ENCODE measurements around the gene LRRC32.
"Not testable (repeated sequence)": the region's sequence is repeated elsewhere in the genome, so short reads cannot be mapped to it uniquely, and the experiment has no call there.

The LRRC32 gene

DNA sequence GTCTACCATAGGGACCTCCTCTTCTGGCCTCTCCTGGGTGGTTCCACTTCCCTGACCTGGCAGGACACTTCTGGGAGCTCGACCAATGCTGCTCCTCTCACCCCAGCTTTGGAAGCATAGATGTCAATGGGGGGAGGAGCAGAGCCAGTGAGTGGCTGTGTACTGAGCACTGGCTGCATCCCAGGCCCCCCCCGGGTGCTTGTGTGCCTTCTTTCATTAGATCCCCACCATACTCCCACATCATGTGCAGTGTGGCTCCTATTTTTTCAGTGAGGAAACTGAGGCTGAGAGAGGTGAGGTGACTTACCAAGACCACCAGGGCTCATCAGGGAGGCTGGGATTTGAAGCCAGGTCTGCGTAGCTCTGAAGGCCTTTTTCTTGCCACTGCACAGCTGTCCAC lies 44.3 kb downstream of the LRRC32 start:
- no peak for DNase-seq

DNA sequence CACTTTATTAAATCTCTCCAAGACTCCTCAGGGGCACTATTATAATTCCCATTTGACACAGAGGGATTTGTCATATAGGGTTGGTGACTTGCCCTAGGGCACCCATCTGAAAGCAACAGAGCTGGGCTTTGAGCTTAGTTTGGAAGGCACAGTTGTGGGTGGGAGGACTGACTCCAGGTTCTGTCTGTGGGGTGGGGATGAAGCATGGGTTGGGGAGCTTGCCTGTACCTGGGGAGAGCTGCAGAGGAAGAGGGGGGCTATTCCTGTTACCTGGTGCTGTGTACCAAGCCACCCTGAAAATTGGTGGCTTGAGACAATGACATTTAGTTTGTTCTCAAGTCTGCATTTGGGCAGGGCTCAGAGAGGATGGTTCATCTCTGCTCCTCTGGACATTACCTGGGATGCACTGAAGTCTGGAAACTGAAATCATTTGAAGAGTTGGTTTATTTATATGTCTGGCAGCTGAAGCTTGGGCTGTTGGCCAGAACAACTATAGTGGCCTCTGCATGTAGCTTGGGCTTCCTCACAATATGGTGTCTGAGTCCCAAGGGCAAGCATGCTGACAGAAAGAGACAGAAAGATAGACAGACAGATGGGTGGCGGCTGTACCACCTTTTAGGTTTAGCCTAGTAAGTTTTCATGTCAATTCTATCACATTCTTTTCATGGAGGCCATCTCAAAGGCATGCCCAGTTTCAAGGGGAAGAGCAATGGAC lies 44.9 kb downstream of the LRRC32 start:
- no peak for DNase-seq

DNA sequence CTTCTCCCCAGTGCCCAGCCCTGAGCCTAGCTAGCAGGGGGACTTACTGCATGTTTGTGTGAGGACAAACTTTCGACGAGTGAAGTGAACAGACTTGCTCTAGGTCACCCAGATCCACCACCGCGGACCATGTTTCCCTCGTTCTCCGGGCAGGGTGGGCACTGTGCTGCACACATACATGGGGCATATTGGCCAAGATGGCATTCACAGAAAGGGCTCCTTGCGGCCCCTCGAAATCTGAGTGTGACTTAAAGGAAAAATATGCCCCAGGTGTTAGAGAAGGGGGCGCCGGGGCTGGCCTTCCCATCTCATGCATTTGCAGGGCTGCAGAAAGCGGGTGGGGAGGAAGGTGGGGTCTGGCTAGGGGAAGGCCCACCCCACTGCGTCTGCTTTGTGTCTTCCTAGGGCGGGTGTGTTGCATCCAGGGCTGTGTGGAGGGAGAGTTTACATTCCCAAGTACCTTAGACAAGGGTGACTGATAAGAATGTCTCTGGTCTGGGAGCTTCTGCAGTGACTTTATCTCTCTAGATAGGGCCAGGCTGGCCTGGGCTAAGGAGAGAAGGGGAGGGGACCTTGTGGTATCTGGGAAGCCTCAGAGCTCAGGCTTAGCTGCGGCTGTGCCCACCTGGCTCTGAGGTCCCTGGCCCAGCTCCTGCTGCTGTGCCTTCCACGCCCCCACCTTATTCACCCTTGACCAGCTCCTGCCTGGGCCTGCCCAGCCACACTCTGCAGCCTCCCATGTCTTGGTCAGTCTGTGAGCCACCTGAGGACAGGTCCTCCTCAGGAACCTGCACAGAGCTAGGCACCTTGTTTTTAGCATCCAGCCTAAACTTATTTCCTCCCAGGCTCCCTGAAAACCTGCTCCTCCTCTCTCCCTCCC lies 45.8 kb downstream of the LRRC32 start:
- DNase-seq = no peak

DNA sequence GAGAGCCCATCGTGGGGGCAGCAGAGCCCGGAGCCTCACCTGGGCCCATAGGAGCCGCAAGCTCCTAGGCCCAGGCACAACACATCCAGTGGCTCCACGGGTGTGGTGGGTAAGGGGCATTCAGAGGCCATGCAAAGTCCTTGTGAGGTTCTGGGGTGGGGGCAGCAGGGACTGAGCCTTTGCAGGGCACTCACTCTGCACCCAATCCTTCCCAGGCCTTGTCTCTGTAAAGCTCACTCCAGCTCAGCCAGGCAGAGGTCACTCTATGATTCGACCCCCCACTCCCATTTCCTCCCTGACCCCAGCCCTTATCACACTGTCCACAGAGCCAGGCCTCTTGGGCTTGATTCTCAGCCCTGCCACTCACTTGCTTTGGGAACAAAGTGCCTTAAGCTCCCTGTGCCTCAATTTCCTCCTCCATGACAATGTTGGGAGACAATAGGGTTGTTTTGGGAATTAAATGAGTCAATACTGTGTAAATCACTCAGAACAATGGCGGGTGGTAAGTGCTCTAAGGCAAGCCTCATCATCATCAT lies 46.6 kb downstream of the LRRC32 start:
- no peak for DNase-seq

DNA sequence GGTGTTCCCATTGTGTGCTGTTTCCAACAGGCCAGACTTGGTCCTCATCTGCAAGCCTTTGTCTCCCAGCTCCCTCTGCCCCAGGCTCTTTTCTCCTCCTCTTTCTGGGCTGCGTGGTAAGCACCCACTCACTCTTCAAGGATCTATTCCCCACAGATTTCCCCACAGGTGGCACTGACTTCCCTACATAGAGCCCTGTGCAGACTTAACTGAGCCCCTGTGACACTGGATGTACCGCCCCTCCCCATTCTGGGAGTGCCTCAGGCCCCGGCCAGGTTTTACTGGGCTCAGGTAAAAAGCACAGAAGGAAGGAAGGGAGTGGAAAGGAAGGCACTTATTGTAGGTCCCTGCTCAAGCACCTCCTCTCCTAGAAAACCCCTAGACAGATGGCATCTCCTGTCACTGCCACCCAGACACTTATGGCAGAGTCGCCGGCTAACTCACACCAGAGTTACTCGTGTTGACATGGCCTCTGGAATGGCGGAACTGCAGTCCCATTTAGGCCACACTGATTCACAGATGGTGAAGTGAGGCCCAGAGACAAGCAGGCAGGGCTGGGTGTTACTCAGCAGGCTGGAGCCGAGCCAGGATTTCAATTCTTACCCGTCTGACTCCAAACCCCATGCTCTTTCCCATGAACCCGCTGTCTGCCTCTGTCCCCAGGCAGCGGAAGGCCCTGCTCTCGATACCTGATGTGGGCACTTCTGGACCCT lies 47.2 kb downstream of the LRRC32 start:
- DNase-seq = no peak

DNA sequence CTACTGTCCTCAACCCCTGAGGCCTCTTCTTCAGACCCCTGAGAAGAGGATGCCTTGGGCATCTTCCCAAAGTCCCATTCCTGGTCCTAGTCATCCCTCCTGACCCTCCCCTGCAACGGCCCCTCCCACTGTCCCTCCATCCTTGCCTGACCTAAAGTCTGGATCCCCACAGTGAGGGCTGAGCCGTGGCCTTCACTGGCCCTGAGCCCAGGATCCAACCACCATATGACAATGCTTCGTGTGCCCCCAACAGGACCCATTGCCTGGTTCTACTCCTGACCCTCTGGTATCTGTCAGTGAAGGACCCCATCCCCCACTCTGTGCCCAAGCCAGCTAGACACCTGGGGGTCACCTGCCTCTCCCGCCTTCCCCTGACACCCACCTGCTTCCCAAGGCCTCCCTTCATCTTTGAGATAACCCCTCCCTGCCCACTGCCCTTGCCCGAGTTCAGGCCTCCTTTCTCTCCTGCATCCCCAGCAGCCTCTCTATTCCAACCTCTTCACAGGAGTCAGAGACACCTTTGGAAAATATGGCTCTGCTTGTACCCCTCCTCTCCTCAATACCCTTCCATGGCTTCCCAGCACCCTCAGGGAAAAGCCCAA lies 48.0 kb downstream of the LRRC32 start:
- no peak for DNase-seq

DNA sequence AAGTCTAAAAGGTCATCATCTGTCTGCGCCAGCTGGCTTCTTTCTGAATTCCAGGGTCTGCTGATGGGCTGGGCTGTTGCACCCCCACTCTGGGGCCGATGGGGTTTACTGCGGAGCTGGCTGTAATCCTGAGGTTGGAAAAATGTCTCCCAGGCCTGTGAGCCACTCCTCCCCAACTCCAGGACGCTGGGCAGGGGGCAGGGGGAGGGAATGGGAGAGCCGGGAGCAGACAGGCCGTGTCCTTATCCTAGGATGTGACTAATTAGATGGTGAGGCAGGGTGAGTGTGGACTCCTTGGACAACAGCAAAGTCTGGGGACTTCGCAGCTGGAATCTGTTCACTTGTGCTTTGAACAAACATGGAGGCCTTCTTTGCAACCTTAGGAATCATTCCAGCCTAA lies 48.7 kb downstream of the LRRC32 start:
- DNase-seq = no peak

DNA sequence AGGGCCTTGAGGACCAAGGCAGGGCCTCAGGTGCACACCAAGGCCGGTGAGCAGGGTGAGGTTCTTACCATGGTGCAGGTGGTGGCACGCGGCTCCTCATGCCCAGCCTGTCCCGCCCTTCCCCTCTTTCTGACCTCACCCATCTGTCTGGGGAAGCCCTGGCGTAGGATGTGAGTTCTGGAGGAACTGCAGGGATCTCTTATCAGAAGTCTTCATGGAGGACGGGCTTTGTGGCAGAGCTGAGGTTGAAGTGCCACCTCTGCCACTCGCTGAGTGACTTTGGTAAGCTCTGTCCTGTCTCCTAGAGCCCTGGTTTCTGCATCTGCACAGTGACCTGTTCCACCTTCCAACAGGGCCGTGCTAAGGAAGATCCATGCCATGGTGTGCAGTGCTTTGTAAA lies 49.1 kb downstream of the LRRC32 start:
- DNase-seq = no peak

DNA sequence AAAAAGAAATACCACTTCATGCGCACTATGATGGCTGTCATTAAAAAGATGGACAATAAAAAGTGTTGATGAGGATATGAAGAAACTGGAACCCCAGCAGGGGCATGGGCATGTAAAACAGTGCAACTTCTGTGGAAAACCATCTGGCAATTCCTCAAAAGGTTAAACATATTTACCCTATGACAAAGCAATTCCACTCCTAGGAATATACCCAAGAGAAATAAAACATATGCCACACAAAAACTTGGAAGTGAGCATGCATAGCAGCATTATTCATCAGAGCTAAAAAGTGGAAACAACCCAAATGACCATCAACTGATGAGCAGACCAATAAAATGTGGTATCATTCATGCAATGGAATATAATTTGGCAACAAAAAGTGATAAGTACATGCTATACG lies 50.1 kb downstream of the LRRC32 start:
- DNase-seq = no peak

DNA sequence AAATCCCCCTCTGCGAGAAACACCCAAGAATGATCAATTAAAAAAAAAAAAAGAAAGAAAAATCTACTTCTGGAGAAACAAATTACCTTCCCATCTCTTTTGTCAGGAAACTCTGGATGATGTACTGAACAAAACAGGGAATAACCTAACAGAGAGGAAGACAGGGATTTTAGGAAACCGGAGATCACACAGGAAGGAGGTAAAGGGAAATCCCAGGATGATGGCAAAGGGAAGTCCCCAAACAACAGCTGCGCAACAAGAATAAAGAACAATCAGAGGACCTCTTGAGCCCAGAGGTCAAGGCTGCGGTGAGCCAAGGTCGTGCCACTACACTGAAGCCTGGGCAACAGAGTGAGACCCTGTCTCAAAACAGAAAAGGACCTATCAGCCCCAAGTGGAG lies 50.7 kb downstream of the LRRC32 start:
- not testable (repeated sequence) for DNase-seq

DNA sequence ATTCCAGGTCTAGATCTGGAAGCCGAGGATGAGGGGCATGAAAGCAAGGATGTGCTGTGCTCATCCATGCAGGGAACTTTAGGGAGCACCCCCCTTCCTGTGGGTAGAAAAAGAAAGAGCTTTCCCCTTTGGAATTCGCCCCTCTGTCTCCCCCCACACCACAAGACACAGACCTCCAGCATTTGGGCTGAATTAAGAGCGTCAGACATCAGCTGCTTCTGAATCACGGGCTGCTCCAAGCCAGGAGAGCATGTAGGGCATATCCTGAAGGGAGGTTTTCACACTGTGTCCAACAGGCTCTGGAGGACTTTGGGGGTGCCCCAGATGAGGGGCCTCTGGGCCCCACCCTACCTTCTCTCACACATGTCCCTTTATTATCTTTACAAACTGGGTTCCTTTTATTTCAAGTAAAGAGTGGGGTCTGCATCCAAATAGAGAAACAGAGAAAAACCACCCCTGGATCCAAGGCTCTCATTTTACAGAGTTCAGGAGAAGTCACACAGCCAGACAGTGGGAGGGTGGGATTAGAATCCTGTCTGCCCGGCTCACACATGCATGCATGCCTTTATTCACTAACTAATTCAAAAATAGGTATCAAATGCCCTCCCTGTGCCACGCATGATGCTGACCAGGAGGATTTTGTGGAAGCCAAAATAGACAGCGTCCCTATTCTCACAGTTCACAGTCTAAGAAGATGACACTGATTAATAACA lies 52.8 kb downstream of the LRRC32 start:
- no peak for DNase-seq

DNA sequence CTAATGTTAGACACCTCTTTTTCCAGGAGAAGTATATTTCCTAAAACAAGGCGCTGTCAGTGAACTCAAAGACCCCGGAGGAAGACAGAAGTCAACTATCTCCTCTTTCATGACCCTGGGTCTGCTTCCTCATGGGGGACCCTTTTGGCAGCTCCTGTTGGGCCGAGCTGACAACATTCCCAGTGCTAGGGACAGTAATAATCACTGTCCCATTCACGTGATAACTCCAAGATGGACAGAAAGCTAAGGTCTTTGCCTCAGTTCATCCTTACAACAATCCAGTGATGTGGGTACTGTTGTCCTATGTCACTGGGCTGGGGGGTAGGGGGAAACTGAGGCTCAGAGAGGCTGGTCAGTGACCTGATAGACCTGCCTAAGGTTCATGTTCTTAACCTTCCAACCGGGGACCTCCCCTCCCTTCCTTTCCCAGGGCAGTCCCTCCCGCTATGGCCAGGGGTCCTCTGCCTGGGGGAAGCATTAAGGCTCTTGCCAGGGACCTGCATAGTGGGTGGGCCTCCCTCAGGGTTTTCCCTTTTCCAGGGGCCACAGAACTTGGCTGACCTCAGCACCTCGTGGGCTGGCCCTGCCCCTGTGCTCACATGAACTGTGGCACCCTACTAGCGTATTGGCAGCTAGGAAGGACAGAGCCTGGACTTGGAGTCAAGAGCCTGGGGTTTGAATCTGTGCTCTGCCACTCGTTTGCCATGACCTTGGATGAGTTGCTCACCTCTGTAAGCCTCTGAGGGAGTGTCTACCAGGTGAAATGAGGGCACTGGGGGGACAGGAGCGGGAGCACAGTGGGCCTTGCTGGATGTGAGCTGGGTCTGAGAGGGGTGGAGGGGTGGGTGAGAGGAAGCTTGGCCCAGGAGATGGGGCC lies 53.6 kb downstream of the LRRC32 start:
- DNase-seq = no peak

DNA sequence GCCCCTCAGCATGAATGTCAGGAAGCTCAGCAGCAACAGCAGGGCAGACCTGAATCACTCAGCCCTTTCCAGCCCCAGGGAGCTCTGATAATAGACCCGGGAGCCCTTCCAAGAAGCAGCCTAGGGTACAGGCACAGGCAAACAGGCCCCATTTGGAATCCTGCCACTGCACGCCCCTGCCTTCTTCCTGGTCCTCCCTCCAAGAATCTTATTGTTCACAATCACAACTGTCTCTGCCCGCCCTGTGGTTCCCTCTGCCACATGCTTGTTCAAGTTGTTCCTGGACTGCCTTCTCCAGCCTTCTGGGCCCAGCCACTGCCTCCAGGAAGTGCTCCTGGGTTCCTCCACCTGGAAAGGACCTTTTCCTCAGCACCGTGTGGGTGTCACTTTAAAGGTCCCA lies 54.6 kb downstream of the LRRC32 start:
- DNase-seq = peak; percentile 67

DNA sequence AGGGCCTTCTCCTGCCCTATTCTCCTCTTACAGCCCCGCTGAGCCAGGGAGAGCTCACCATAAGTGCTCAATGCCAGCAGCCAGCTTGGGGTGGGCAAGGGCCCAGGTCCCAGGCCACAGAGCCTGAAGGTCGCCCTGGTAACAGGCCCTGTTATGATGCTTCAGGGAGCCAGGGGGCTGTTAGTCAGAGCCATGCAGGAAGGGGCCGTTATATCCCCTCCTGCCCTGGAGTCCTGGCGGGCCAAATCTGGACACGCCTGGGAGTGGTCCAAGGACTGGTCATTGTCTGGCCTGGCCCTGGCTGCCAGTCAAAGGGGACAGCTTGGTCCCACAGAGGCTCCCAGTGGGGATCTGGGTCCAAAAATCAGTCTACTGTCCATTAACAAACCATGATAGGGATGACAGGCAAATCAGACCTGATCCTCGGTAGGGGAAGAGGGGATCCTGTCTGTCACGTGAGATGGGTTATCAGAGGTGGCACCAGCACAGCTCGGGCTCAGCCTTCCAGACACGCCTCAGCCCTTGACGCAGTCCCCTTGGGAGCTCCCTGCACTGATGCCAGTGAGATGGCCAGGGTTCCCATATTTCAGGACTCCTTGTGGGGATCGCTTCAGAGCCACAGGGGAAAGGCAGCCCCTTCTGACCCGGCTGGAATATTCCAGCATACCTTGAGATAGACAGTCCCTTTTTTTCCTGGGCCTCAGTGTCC lies 55.9 kb downstream of the LRRC32 start:
- DNase-seq = no peak

DNA sequence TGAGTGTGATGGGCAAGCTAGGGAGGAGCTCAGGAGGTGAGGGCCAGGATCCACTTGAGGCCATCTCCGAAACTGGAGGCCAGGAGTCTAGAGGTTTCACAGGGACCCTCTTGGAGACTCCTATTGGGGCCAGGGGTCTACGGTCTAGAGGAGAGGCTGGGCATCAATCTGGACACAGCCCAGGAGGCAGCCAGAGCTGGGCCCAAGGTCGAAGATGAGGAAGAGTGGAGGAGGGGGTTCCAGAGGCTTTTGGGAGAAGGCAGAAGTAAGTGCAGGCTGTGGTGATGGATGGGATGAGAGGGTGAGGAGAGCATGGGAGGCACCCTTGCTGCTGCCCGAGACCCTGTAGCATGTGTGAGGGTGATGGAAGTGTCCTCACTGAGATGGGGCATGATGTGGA lies 56.6 kb downstream of the LRRC32 start:
- no peak for DNase-seq

DNA sequence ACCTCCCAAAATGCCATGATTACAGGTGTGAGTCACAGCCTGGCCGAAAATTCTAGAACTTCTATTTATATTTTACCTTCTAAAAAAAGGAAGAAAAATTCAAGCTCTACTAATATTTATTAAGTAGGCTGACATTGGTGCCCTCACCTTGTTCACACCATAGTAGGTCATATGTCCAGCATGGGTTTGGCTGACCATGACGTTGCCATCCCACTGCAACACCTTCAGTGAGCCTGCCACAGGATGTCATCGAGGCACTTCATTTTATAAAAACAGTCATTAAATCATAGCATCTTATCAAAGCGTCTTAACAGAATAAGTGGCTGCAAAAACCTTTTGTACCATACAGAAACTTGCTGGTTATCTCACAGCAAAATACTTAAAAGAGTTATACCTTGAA lies 58.3 kb downstream of the LRRC32 start:
- DNase-seq = no peak

DNA sequence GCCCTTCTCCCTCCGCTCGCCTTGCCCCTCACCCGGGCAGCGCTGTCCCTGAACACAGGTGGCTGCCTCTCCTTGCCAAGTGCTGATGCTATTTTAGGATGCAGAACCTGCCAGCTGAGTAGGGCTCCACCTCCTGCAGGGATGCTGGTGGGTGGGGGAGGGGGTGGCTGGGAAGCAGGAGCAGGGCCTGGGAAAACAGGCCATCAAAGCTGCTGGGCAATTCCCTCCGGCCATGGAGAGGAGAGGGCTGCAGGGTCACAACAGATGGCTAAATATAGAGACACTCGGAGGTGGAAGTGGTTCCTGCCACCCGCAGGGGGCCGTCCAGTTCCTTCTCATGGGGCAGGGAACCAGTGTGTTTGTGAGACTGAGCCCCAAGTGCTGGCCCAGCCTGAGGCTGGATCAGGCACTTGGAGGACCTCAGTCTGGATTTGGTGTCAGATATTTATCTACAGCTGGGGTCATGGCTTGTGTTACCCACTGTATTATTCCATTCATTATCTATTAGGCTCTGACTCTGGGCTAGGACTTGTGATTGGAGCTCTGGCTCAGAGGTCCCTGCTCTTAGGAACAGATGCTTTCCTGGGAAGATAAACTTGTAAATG lies 59.6 kb downstream of the LRRC32 start:
- peak; percentile 66 for DNase-seq

DNA sequence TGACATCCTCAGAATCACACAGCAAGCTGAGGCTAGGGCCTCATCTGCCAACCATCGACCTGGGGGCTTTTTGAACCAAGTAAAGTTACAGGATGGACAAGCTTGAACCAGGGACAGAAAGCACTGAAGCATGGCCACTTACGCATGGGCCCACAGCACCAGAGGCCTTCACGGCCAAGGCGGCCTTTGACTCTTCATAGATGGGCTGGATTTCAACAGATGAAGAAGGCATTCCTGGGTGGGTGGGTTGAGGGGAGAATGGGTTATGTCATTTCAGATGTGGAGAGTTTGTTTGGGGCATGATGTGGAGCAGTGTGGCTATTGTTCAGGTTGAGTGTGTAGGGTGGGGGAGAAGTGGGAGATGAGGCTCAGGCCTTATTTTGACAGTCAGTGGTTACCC lies 60.2 kb downstream of the LRRC32 start:
- DNase-seq = no peak

DNA sequence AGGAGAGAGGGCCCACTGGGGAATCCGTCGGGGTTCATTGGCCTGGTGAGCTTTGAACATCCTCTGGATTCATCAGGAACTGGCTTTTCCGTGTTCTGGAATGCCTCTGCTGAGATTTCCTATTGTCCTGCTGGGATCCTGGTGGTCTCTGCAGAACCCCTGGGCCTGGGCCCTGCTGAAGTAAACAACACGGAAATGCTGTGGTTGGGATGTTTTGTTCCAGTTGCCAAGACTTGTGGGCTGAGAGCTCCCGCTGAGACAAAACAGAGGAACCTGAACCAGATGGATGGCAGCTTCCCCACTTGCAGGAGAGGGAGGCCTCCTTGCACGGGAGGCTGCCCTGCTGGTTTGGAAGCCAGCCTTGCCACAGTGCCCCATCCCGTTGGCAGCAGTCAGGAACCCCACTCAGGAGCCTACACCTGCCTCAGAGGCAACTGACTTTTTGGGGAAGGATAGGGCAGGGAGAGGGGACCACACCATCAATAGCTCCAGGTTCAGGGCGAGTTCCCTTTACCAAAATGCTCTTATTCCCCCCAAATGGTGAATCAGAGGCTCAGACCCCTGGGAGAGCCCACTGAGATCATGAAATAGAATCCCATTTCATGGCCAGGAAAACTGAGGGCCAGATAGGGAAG lies 60.7 kb downstream of the LRRC32 start:
- no peak for DNase-seq
